Keratinocyte (primary cell): Measurements from ENCODE around the gene ANAPC2. TPM values are rescaled to one million over a fixed set of nuclear protein-coding genes. Genes with fewer than 3 reads are reported as not detected.

Experiments
- DNase-seq: peaks from one replicate; pipeline ENCODE4 v3.0.0-alpha.2; 2011; ENCODE audit warnings: low read depth, missing footprints, low spot score
- FAIRE-seq: peaks from 2 replicates; lab custom pipeline; 2011; peaks lifted over from hg19 to GRCh38; lab: Jason Lieb, UNC
- H2AFZ ChIP-seq: 2 replicates; pipeline ENCODE4 v1.6.0; 2012; ENCODE audit warnings: low read length, control low read depth, inconsistent platforms; ENCODE audit not compliant: control insufficient read depth
- H3K27ac ChIP-seq: 2 replicates; pipeline ENCODE4 v1.5.1; 2011; ENCODE audit warnings: low read length; ENCODE audit not compliant: control insufficient read depth, insufficient read depth
- H3K27me3 ChIP-seq: 3 replicates; pipeline ENCODE4 v1.6.0; 2011; ENCODE audit warnings: low read length; ENCODE audit not compliant: control insufficient read depth, insufficient read depth; ENCODE audit errors: extremely low read depth
- H3K36me3 ChIP-seq, 2 experiments: 2 replicates in 1 of 2; 3 replicates in 1 of 2; pipeline ENCODE4 v1.5.1; 2011; ENCODE audit warnings: low read length in 2 of 2, mild to moderate bottlenecking in 1 of 2; ENCODE audit not compliant: control insufficient read depth in 2 of 2, insufficient read depth in 2 of 2; ENCODE audit errors: extremely low read depth in 1 of 2
- H3K4me1 ChIP-seq: 3 replicates; pipeline ENCODE4 v1.5.1; 2011; ENCODE audit warnings: low read length; ENCODE audit not compliant: control insufficient read depth, insufficient read depth; ENCODE audit errors: extremely low read depth
- H3K4me2 ChIP-seq: 3 replicates; pipeline ENCODE4 v1.6.0; 2011; ENCODE audit warnings: low read depth, low read length; ENCODE audit not compliant: control insufficient read depth, insufficient read depth; ENCODE audit errors: extremely low read depth
- H3K4me3 ChIP-seq, 3 experiments: fragments of 200-600 bp in 1 of 3; sonication (generic) in 1 of 3; 2 replicates in 2 of 3; 3 replicates in 1 of 3; pipeline ENCODE4 v1.5.1; 2011 to 2016; ENCODE audit warnings: low read length in 3 of 3, mild to moderate bottlenecking in 3 of 3, control low read depth in 2 of 3, inconsistent platforms in 1 of 3, low read depth in 1 of 3, mixed read lengths in 1 of 3, mixed run types in 1 of 3, moderate library complexity in 1 of 3; ENCODE audit not compliant: control insufficient read depth in 2 of 3, insufficient read depth in 2 of 3; ENCODE audit errors: extremely low read depth in 1 of 3
- H3K79me2 ChIP-seq: 2 replicates; pipeline ENCODE4 v1.6.0; 2012; ENCODE audit warnings: low read length; ENCODE audit not compliant: control insufficient read depth, insufficient read depth
- H3K9ac ChIP-seq: 3 replicates; pipeline ENCODE4 v1.6.0; 2011; ENCODE audit warnings: low read length; ENCODE audit not compliant: control insufficient read depth, insufficient read depth; ENCODE audit errors: extremely low read depth
- H3K9me1 ChIP-seq: 3 replicates; pipeline ENCODE4 v1.6.0; 2011; ENCODE audit warnings: low read length; ENCODE audit not compliant: control insufficient read depth, insufficient read depth; ENCODE audit errors: extremely low read depth
- H3K9me3 ChIP-seq: 2 replicates; pipeline ENCODE4 v1.5.1; 2012; ENCODE audit warnings: low read depth, low read length; ENCODE audit not compliant: control insufficient read depth
- H4K20me1 ChIP-seq: 3 replicates; pipeline ENCODE4 v1.6.0; 2011; ENCODE audit warnings: low read length; ENCODE audit not compliant: control insufficient read depth, insufficient read depth; ENCODE audit errors: extremely low read depth
- CTCF ChIP-seq, 3 experiments: IDR thresholded peaks in 1 of 3; conservative IDR thresholded peaks in 1 of 3; optimal IDR thresholded peaks in 1 of 3; 2 replicates in 2 of 3; 3 replicates in 1 of 3; pipeline versions ENCODE3 to v1.5.1; 2011; ENCODE audit warnings: low read length in 3 of 3, mild to moderate bottlenecking in 3 of 3, moderate library complexity in 2 of 3, control low read depth in 1 of 3, inconsistent platforms in 1 of 3; ENCODE audit not compliant: insufficient read depth in 2 of 3; ENCODE audit errors: extremely low read depth in 1 of 3
- EZH2 ChIP-seq: IDR thresholded peaks from one replicate; pipeline ENCODE4 v1.6.1; 2012; ENCODE audit warnings: inconsistent platforms, mild to moderate bottlenecking, low read length, moderate library complexity
- dilution Hi-C: fragments of 300-500 bp; cut with MboI; formaldehyde crosslinking; loops from one replicate; pipeline ENCODE4 v1.7.0; 2020; ENCODE audit warnings: low sequenced_read_pairs; ENCODE audit not compliant: extremely low pct_ligation_motif_present
- polyA plus RNA-seq, 5 experiments: library from polyadenylated mRNA; depleted of rRNA in 3 of 5; stranded (reverse) in 3 of 5; stranded (forward) in 1 of 5; unstranded in 1 of 5; fragments of >200 nt; gene quantifications; 1 replicate in 1 of 5; 2 replicates in 3 of 5; 3 replicates in 1 of 5; pipeline versions ENCODE4 v1.2.1 to v1.2.3, GENCODE V29; 2011 to 2012; ENCODE audit warnings: missing spikeins in 2 of 5, low read depth in 1 of 5, low replicate concordance in 1 of 5

The ANAPC2 gene
- polyA plus RNA-seq, 1 donor (not counting 4 experiments of a cell fraction or from before 2014, with no cell fraction given), result 11.9 TPM

- no peaks in the 10 kb centered on the region for H3K9me3 ChIP-seq
- no peak overlapping the region for H3K27ac ChIP-seq
- dilution Hi-C loops, result no loop called here
- TF ChIP-seq CTCF (optimal IDR thresholded peaks at IDR 0.05 in 1 of 3, IDR thresholded peaks at IDR 0.05 in 1 of 3, conservative IDR thresholded peaks at IDR 0.05 in 1 of 3; ENCODE audit: extremely low read depth in 1 of 3, insufficient read depth in 2 of 3, low read length in 3 of 3), result no peak
- no peak for TF ChIP-seq EZH2
- FAIRE-seq (no peak), DNase-seq (no peak)
- H3K27me3 ChIP-seq, result peaks cover 9% of the 10 kb centered on the region
- H3K9ac ChIP-seq, result no peak overlapping the region
- H3K4me1 ChIP-seq, result no peaks in the 10 kb centered on the region
- no peak overlapping the region for H2AFZ ChIP-seq
- H3K36me3 ChIP-seq, result peaks cover 14 to 17% of the 10 kb centered on the region in 2 experiments
- H3K79me2 ChIP-seq, result no peaks in the 10 kb centered on the region
- peaks cover 5% of the 10 kb centered on the region for H4K20me1 ChIP-seq
- no peak overlapping the region for H3K4me3 ChIP-seq
- H3K4me2 ChIP-seq, result no peak overlapping the region
- no peaks in the 10 kb centered on the region for H3K9me1 ChIP-seq
These were observed 8.6 kb downstream of the ANAPC2 start for GRCh38 chr9:137179761-137180160.

GRCh38 chr9:137178939-137179630 lies 9.3 kb downstream of the ANAPC2 start:
- H3K4me1 ChIP-seq, result no peaks in the 10 kb centered on the region
- DNase-seq (no peak), FAIRE-seq (no peak)
- no peak overlapping the region for H3K9ac ChIP-seq
- no peak overlapping the region for H3K4me2 ChIP-seq
- no peak for TF ChIP-seq CTCF (optimal IDR thresholded peaks at IDR 0.05 in 1 of 3, IDR thresholded peaks at IDR 0.05 in 1 of 3, conservative IDR thresholded peaks at IDR 0.05 in 1 of 3; ENCODE audit: extremely low read depth in 1 of 3, insufficient read depth in 2 of 3, low read length in 3 of 3)
- TF ChIP-seq EZH2, result no peak
- H3K4me3 ChIP-seq, result no peak overlapping the region
- H4K20me1 ChIP-seq, result peaks cover 9% of the 10 kb centered on the region
- H3K9me1 ChIP-seq, result no peaks in the 10 kb centered on the region
- peaks cover 12 to 17% of the 10 kb centered on the region in 2 experiments for H3K36me3 ChIP-seq
- dilution Hi-C loops, result no loop called here
- H3K27me3 ChIP-seq, result peaks cover 15% of the 10 kb centered on the region
- H2AFZ ChIP-seq, result no peak overlapping the region
- no peaks in the 10 kb centered on the region for H3K9me3 ChIP-seq
- H3K27ac ChIP-seq, result no peak overlapping the region
- no peaks in the 10 kb centered on the region for H3K79me2 ChIP-seq
